Skeletal muscle tissue (tissue), 5 donors: ENCODE measurements around the gene CCDC102B. TPM values are rescaled to one million over a fixed set of nuclear protein-coding genes. Genes with fewer than 3 reads are reported as not detected.

Experiments used
- H3K27ac ChIP-seq: one replicate; pipeline ENCODE4 v1.7.0; 2013; ENCODE audit warnings: mild to moderate bottlenecking, low read depth, low read length, inconsistent platforms
- H3K27me3 ChIP-seq, 3 donors: one replicate each; pipeline ENCODE4 v1.7.0; 2013; ENCODE audit warnings: low read length in 3 of 3; ENCODE audit not compliant: control insufficient read depth in 3 of 3, insufficient read depth in 3 of 3
- H3K36me3 ChIP-seq, 3 donors: one replicate each; pipeline ENCODE4 v1.7.0; 2013; ENCODE audit warnings: low read length in 3 of 3; ENCODE audit not compliant: control insufficient read depth in 3 of 3, insufficient read depth in 3 of 3
- H3K4me1 ChIP-seq, 3 donors: one replicate each; pipeline ENCODE4 v1.7.0; 2013; ENCODE audit warnings: low read length in 3 of 3, mild to moderate bottlenecking in 3 of 3; ENCODE audit not compliant: control insufficient read depth in 3 of 3, insufficient read depth in 3 of 3
- H3K4me3 ChIP-seq, 3 donors: one replicate each; pipeline ENCODE4 v1.7.0; 2013; ENCODE audit warnings: low read length in 3 of 3
- H3K9ac ChIP-seq, 3 donors: one replicate each; pipeline ENCODE4 v1.7.0; 2013; ENCODE audit warnings: low read length in 3 of 3, mild to moderate bottlenecking in 3 of 3, moderate library complexity in 2 of 3, low read depth in 1 of 3
- H3K9me3 ChIP-seq, 3 donors: one replicate each; pipeline ENCODE4 v1.7.0; 2013; ENCODE audit warnings: low read length in 3 of 3; ENCODE audit not compliant: control insufficient read depth in 3 of 3
- small RNA-seq: library from RNA; depleted of rRNA; stranded (forward); fragments of <200 nt; gene quantifications from one replicate; pipeline ENCODE3, GENCODE V24; 2014
- total RNA-seq: library from RNA; depleted of rRNA; stranded (reverse); fragments of >200 nt; gene quantifications from one replicate; pipeline ENCODE4 v1.2.3, GENCODE V29; 2014
- donor health status: Osteomylitis.

CCDC102B gene
- total RNA-seq, 1 donor from 2014 or later, result 21.9 TPM

- no peaks in the 10 kb centered on the region for H3K9me3 ChIP-seq
- H3K27me3 ChIP-seq, result no peaks in the 10 kb centered on the region
- no peaks in the 10 kb centered on the region for H3K4me1 ChIP-seq
- no peak overlapping the region for H3K27ac ChIP-seq
- H3K4me3 ChIP-seq, result no peak overlapping the region
- no peaks in the 10 kb centered on the region for H3K36me3 ChIP-seq
- H3K9ac ChIP-seq, result no peak overlapping the region
Measured at GRCh38 chr18:69088973-69089372, 291.1 kb downstream of the CCDC102B start.

- Histone ChIP-seq H3K36me3 (no peaks in the 10 kb centered on the region), H3K4me3 (no peak overlapping the region), H3K9me3 (no peaks in the 10 kb centered on the region), H3K27ac (no peak overlapping the region), H3K4me1 (no peaks in the 10 kb centered on the region), H3K27me3 (no peaks in the 10 kb centered on the region), H3K9ac (no peak overlapping the region)
Measured at GRCh38 chr18:69097349-69097748, 299.5 kb downstream of the CCDC102B start.

GRCh38 chr18:69102959-69103358 is 305.1 kb downstream of the CCDC102B start:
- H3K27me3 ChIP-seq, result no peaks in the 10 kb centered on the region
- no peaks in the 10 kb centered on the region for H3K36me3 ChIP-seq
- H3K9me3 ChIP-seq, result no peaks in the 10 kb centered on the region
- H3K4me3 ChIP-seq, result no peak overlapping the region
- H3K9ac ChIP-seq, result no peak overlapping the region
- H3K27ac ChIP-seq, result no peak overlapping the region
- no peaks in the 10 kb centered on the region for H3K4me1 ChIP-seq

Small RNA genes within 50 kb of the gene (small RNA-seq; reads per million reads assigned to genes)
- not detected for gene RNU6-39P

Other genes starting within 250 kb of the CCDC102B start
- 39.1 TPM for gene TMX3, start 83.0 kb upstream of the CCDC102B start, total RNA-seq